Right lobe of liver (tissue), 6 donors: ENCODE data around the gene ACACA. TPM values are rescaled to one million over a fixed set of nuclear protein-coding genes. Genes with fewer than 3 reads are reported as not detected.

Experiments used
- ATAC-seq, 4 donors: fragments of 200-7000 bp; cut with Tn5 transposase; one replicate each; pipeline ENCODE4 v1.9.1; 2020; ENCODE audit warnings: mild to moderate bottlenecking in 4 of 4, moderate library complexity in 4 of 4
- DNase-seq, 3 donors: peaks; one replicate each; pipeline ENCODE4 v3.0.0-alpha.2; 2020
- H3K27ac ChIP-seq, 3 donors: fragments of 200-600 bp; one replicate each; pipeline ENCODE4 v1.8.0; 2022
- H3K27me3 ChIP-seq, 2 donors: fragments of 200-600 bp; one replicate each; pipeline ENCODE4 v1.8.0; 2022
- H3K36me3 ChIP-seq, 4 donors: fragments of 200-600 bp; sonication (generic) in 1 of 4; one replicate each; pipeline versions ENCODE4 v1.5.1 to v1.8.0; 2017 to 2022; ENCODE audit warnings: control low read depth in 1 of 4
- H3K4me1 ChIP-seq, 4 donors: fragments of 200-600 bp; sonication (generic) in 1 of 4; one replicate each; pipeline versions ENCODE4 v1.5.1 to v1.8.0; 2017 to 2022; ENCODE audit warnings: control low read depth in 1 of 4
- H3K4me3 ChIP-seq, 3 donors: fragments of 200-600 bp; one replicate each; pipeline ENCODE4 v1.8.0; 2022
- H3K9me3 ChIP-seq, 4 donors: fragments of 200-600 bp; sonication (generic) in 1 of 4; one replicate each; pipeline versions ENCODE4 v1.5.1 to v1.8.0; 2017 to 2022; ENCODE audit warnings: control low read depth in 1 of 4
- CTCF ChIP-seq, 4 donors: fragments of 200-600 bp in 3 of 4; fragments of 450-650 bp in 1 of 4; IDR thresholded peaks; one replicate each; pipeline versions ENCODE4 v1.5.1 to v1.8.0; 2016 to 2022; ENCODE audit warnings: antibody characterized with exemption in 4 of 4, mild to moderate bottlenecking in 2 of 4
- POLR2A ChIP-seq: fragments of 450-650 bp; IDR thresholded peaks from one replicate; pipeline ENCODE4 v1.6.1; 2017; ENCODE audit warnings: antibody characterized with exemption, mild to moderate bottlenecking
- WGBS: methylation state at CpG from one replicate; pipeline ENCODE4 v1.1.6; 2018; ENCODE audit warnings: low coverage, low lambda C conversion rate; ENCODE audit not compliant: insufficient coverage; ENCODE audit errors: missing lambda C conversion rate; 5-methylcytosine and 5-hydroxymethylcytosine counted together
- intact Hi-C, 2 donors: fragments of 100-400 bp; cut with DNase I; formaldehyde crosslinking; loops; one replicate each; pipeline versions ENCODE4 v1.11.2 to v1.14.1; 2022
- total RNA-seq, 6 experiments: library from RNA; depleted of rRNA in 2 of 6; stranded (reverse); fragments of >200 nt in 2 of 6; fragmentation: NEBNext Ultra II Directional in 3 of 6; extraction: Animal tissue kit (Norgen Biotek cat#: 25700) in 3 of 6; gene quantifications; one replicate each; pipeline versions ENCODE4 v1.1.0 to v1.2.4, GENCODE V29; 2016 to 2023
- donor health status: DM: no; HTN: yes; CAD: no.
- donor health status: DM: no; HTN: no; CAD: no.
- donor health status: DM: no; HTN: no; CAD: no.
- donor health status: DM: no; HTN: yes; CAD: no.
- donor health status: DM: no; HTN: yes; CAD: no.

ACACA gene
- total RNA-seq, 6 experiments from 2014 or later: 14.6 to 56.4 (median 27.1) TPM

GRCh38 chr17:37062021-37062420, 344.6 kb downstream of the ACACA start:
- DNase-seq (no peak), ATAC-seq (no peak)
- intact Hi-C loops: no loop called here
- no peaks in the 10 kb centered on the region for H3K9me3 ChIP-seq
- 70% methylated on average over 8 of the region's 9 CpGs for WGBS
- peaks cover 0 to 2% (median under 1%) of the 10 kb centered on the region in 4 donors for H3K36me3 ChIP-seq
- peaks cover 0 to under 1% (median 0%) of the 10 kb centered on the region in 4 donors for H3K4me1 ChIP-seq
- no peak overlapping the region for H3K27ac ChIP-seq
- no peak overlapping the region for H3K4me3 ChIP-seq
- TF ChIP-seq CTCF (IDR thresholded peaks at IDR 0.05) (no peak), POLR2A (no peak)
- H3K27me3 ChIP-seq: no peaks in the 10 kb centered on the region

- intact Hi-C loops: no loop called here
- WGBS: 40% methylated on average over 4 of the region's 7 CpGs
- no peak overlapping the region for H3K27ac ChIP-seq
These were observed 345.7 kb downstream of the ACACA start for GRCh38 chr17:37060928-37061327.

GRCh38 chr17:37060094-37060493, 346.5 kb downstream of the ACACA start:
- H3K27me3 ChIP-seq: no peaks in the 10 kb centered on the region
- no peaks in the 10 kb centered on the region for H3K4me1 ChIP-seq
- no peak for ATAC-seq
- H3K9me3 ChIP-seq: no peaks in the 10 kb centered on the region
- no peak overlapping the region for H3K27ac ChIP-seq
- H3K36me3 ChIP-seq: peaks cover 0 to 7% (median 5%) of the 10 kb centered on the region in 4 donors
- intact Hi-C loops: no loop called here
- DNase-seq: no peak
- no peak overlapping the region for H3K4me3 ChIP-seq
- 78% methylated on average over 6 of the region's 6 CpGs for WGBS
- TF ChIP-seq POLR2A: no peak
- TF ChIP-seq CTCF (IDR thresholded peaks at IDR 0.05): no peak

More at GRCh38 chr17:37060928-37061327, 345.7 kb downstream of the ACACA start:
- H3K27me3 ChIP-seq: no peaks in the 10 kb centered on the region
- H3K9me3 ChIP-seq: no peaks in the 10 kb centered on the region
- DNase-seq: no peak
- no peak overlapping the region for H3K4me3 ChIP-seq
- ATAC-seq: no peak
- TF ChIP-seq POLR2A (no peak), CTCF (IDR thresholded peaks at IDR 0.05) (no peak)
- no peaks in the 10 kb centered on the region for H3K4me1 ChIP-seq
- H3K36me3 ChIP-seq: peaks cover 0 to 7% (median 5%) of the 10 kb centered on the region in 4 donors

- Histone ChIP-seq H3K9me3 (no peaks in the 10 kb centered on the region), H3K27me3 (no peaks in the 10 kb centered on the region), H3K4me1 (no peaks in the 10 kb centered on the region), H3K4me3 (no peak overlapping the region), H3K27ac (no peak overlapping the region), H3K36me3 (peaks cover 0 to 7% (median 5%) of the 10 kb centered on the region in 4 donors)
- TF ChIP-seq CTCF (IDR thresholded peaks at IDR 0.05) (no peak), POLR2A (no peak)
- DNase-seq (no peak), ATAC-seq (no peak)
- intact Hi-C loops: loop anchor here in 1 of 2 donors (10.0 kb wide), 1 partner anchor 425 kb away; no protein-coding TSS in a partner anchor
- 91% methylated on average over 3 of the region's 3 CpGs for WGBS
These were observed 347.1 kb downstream of the ACACA start for GRCh38 chr17:37059493-37059892.
